ENCODE data around the gene NPTXR.

NPTXR gene

DNA sequence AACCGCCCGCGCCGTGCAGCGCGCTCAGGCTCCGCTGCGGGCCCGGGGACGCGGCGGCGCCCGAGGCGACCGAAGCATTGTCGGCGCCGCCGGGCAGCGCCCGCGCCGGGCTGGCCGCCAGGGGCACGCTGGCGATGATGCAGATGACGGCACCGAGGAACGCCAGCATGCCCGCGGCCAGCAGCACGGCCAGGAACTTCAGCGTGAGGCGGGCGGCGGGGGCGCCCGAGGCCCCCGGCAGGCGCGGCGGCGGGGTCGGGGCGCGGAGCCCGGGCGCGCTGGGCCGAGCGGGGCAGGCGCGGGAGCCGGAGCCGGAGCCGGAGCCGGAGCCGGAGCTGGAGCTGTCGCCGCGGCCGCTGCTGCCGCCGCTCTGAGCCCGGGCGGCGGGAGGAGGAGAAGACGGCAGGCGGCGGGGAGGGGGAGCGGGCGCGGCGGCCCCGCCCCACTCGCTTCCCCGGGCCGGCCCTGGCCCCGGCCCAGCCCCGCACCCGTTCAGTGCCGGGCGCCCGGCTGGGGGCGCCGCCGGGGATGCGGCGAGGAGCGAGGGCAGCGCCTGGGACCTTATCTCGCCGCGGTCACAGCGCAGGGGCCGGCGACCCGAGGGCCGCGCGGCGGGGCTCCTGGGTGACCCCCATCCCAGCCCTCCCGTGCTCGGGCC is at the start of gene NPTXR:
Gene NPTXR, minus strand, starts transcription at position 372 of the 658 bp plus-strand sequence.
- Histone ChIP-seq H3K4me2 (ENCODE audit: low read depth, low read length) (no peak within 1 kb of the TSS), H3K9me3 (replicated peaks; ENCODE audit: insufficient read depth, low read length) (no peaks in the 10 kb centered on the region), H3K27me3 (replicated peaks; ENCODE audit: insufficient read depth, low read length) (peaks cover 91% of the 10 kb centered on the region), H2AFZ (ENCODE audit: low read length) (no peak within 1 kb of the TSS), H3K27ac (ENCODE audit: low read length) (no peak within 1 kb of the TSS), H3F3A (ENCODE audit: insufficient read depth, low read length) (no peaks in the 10 kb centered on the region), H3K9ac (ENCODE audit: low read length) (no peak within 1 kb of the TSS), H4K20me1 (ENCODE audit: insufficient read depth, low read length) (no peaks in the 10 kb centered on the region), H3K4me3 (ENCODE audit: low read length) (no peak within 1 kb of the TSS), H3K9me2 (replicated peaks; ENCODE audit: insufficient read depth, low read length) (no peaks in the 10 kb centered on the region), H3K79me2 (ENCODE audit: low read length) (no peaks in the 10 kb centered on the region), H3K36me3 (replicated peaks; ENCODE audit: insufficient read depth, low read length) (no peaks in the 10 kb centered on the region), H3K4me1 (ENCODE audit: low read length) (no peaks in the 10 kb centered on the region)
- TF ChIP-seq EZH2phosphoT487 (IDR thresholded peaks at IDR 0.05; ENCODE audit: low read length), result no peak
- TF ChIP-seq, protein P1, sequence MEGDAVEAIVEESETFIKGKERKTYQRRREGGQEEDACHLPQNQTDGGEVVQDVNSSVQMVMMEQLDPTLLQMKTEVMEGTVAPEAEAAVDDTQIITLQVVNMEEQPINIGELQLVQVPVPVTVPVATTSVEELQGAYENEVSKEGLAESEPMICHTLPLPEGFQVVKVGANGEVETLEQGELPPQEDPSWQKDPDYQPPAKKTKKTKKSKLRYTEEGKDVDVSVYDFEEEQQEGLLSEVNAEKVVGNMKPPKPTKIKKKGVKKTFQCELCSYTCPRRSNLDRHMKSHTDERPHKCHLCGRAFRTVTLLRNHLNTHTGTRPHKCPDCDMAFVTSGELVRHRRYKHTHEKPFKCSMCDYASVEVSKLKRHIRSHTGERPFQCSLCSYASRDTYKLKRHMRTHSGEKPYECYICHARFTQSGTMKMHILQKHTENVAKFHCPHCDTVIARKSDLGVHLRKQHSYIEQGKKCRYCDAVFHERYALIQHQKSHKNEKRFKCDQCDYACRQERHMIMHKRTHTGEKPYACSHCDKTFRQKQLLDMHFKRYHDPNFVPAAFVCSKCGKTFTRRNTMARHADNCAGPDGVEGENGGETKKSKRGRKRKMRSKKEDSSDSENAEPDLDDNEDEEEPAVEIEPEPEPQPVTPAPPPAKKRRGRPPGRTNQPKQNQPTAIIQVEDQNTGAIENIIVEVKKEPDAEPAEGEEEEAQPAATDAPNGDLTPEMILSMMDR (IDR thresholded peaks at IDR 0.05; ENCODE audit: low read length), result no peak
- TF ChIP-seq EZH2 (optimal IDR thresholded peaks at IDR 0.05; ENCODE audit: low read depth, low read length), result no peak
- DNase-seq, result no peak

DNA sequence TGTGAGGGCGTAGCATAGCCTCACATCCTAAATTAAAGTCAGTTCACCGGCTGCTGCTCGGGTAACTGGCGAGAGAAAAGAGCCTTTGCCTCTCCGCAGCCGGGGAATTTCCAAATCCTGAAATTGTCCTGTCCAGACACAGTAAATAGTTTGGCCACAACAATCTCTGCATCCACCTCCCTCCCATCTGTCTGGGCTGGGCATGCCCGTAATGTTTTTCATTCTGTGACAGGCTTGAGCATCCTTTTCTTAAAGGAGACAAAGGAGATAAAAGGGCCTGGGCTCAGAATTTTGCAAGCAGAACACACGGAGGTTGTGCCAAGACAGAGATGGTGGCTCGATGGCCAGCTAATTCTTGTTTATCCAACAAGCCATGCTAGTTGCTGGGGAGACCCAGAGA is 47.4 kb upstream of the NPTXR start:
- H3K27ac ChIP-seq (ENCODE audit: low read length), result no peak overlapping the region
- H3K4me3 ChIP-seq (ENCODE audit: low read length), result no peak overlapping the region
- H3K4me2 ChIP-seq (ENCODE audit: low read depth, low read length), result no peak overlapping the region
- no peaks in the 10 kb centered on the region for H3K27me3 ChIP-seq (replicated peaks; ENCODE audit: insufficient read depth, low read length)
- TF ChIP-seq, protein P1 (IDR thresholded peaks at IDR 0.05; ENCODE audit: low read length), result no peak
- no peak for TF ChIP-seq EZH2 (optimal IDR thresholded peaks at IDR 0.05; ENCODE audit: low read depth, low read length)
- TF ChIP-seq EZH2phosphoT487 (IDR thresholded peaks at IDR 0.05; ENCODE audit: low read length), result no peak
- H3K36me3 ChIP-seq (replicated peaks; ENCODE audit: insufficient read depth, low read length), result no peaks in the 10 kb centered on the region
- no peaks in the 10 kb centered on the region for H4K20me1 ChIP-seq (ENCODE audit: insufficient read depth, low read length)
- H3K4me1 ChIP-seq (ENCODE audit: low read length), result no peaks in the 10 kb centered on the region
- no peak overlapping the region for H3K9ac ChIP-seq (ENCODE audit: low read length)
- no peaks in the 10 kb centered on the region for H3K9me2 ChIP-seq (replicated peaks; ENCODE audit: insufficient read depth, low read length)
- H3K9me3 ChIP-seq (replicated peaks; ENCODE audit: insufficient read depth, low read length), result no peaks in the 10 kb centered on the region
- H3F3A ChIP-seq (ENCODE audit: insufficient read depth, low read length), result no peaks in the 10 kb centered on the region
- no peak overlapping the region for H2AFZ ChIP-seq (ENCODE audit: low read length)
- DNase-seq, result no peak
- H3K79me2 ChIP-seq (ENCODE audit: low read length), result no peaks in the 10 kb centered on the region

DNA sequence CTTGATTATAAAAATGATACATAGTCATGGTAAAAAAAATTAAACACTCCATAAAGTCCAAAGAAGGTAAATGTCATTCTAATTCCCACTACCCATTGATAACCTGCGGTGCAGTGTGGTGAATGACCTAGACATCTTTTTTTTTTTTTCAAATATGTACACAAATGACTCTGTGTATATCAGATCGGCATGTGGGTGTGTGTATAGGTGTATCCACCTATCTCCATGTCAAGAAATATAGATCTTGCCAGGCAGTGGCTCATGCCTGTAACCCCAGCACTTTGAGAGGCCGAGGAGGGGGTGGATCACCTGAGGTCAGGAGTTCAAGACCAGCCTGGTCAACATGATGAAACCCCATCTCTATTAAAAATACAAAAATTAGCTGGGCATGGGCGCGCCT is 46.5 kb upstream of the NPTXR start:
- Histone ChIP-seq H3K9me3 (replicated peaks; ENCODE audit: insufficient read depth, low read length) (no peaks in the 10 kb centered on the region), H3K9me2 (replicated peaks; ENCODE audit: insufficient read depth, low read length) (no peaks in the 10 kb centered on the region), H3K27me3 (replicated peaks; ENCODE audit: insufficient read depth, low read length) (no peaks in the 10 kb centered on the region), H3K9ac (ENCODE audit: low read length) (no peak overlapping the region), H3K4me3 (ENCODE audit: low read length) (no peak overlapping the region), H3F3A (ENCODE audit: insufficient read depth, low read length) (no peaks in the 10 kb centered on the region), H2AFZ (ENCODE audit: low read length) (no peak overlapping the region), H3K79me2 (ENCODE audit: low read length) (no peaks in the 10 kb centered on the region), H3K27ac (ENCODE audit: low read length) (no peak overlapping the region), H3K36me3 (replicated peaks; ENCODE audit: insufficient read depth, low read length) (no peaks in the 10 kb centered on the region), H3K4me2 (ENCODE audit: low read depth, low read length) (no peak overlapping the region), H4K20me1 (ENCODE audit: insufficient read depth, low read length) (no peaks in the 10 kb centered on the region), H3K4me1 (ENCODE audit: low read length) (no peaks in the 10 kb centered on the region)
- TF ChIP-seq EZH2phosphoT487 (IDR thresholded peaks at IDR 0.05; ENCODE audit: low read length) (no peak), EZH2 (optimal IDR thresholded peaks at IDR 0.05; ENCODE audit: low read depth, low read length) (no peak)
- TF ChIP-seq, protein P1 (IDR thresholded peaks at IDR 0.05; ENCODE audit: low read length), result no peak
- DNase-seq, result no peak
